Measurements from ENCODE around the gene TAX1BP1. TPM values are rescaled to one million over a fixed set of nuclear protein-coding genes. Genes with fewer than 3 reads are reported as not detected.

The TAX1BP1 gene
- total and polyA plus RNA-seq, 2 of the 13 experiments (the other 11 are each of a cell fraction or from before 2014, with no cell fraction given): 95.2 to 98.9 TPM

DNA sequence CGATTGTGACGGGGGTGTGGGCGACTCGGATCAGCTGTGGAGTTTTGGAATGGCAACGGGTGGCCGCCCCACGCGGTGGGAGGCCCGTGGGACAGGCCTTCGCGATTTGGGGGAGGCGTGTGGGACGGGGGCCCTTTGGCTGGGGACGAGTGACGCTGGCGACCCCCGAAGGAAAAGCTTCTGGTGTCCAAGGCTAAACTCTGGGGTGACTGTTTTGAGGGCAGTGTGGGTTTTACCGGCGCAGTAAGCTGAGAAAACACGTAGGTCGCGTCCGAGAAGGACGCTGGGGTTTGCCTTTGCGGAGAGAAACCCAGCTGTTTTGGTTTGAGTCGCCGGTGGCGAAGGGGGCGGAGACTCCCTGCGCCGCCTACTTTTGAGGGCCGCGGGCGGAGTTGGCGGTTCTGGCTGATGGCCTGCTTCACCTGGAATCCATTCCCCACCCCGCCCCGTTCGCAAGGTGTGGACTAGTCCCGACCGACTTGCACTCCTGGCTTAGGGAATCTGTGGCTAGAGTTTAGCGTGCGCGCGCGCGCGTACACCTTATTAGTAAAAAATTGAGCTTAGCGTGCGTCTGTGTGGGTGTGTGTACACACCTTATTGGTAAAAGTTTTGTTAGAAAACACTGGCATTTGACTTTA lies 606 bp downstream of the TAX1BP1 start (continued):
- TF ChIP-seq, protein P1, sequence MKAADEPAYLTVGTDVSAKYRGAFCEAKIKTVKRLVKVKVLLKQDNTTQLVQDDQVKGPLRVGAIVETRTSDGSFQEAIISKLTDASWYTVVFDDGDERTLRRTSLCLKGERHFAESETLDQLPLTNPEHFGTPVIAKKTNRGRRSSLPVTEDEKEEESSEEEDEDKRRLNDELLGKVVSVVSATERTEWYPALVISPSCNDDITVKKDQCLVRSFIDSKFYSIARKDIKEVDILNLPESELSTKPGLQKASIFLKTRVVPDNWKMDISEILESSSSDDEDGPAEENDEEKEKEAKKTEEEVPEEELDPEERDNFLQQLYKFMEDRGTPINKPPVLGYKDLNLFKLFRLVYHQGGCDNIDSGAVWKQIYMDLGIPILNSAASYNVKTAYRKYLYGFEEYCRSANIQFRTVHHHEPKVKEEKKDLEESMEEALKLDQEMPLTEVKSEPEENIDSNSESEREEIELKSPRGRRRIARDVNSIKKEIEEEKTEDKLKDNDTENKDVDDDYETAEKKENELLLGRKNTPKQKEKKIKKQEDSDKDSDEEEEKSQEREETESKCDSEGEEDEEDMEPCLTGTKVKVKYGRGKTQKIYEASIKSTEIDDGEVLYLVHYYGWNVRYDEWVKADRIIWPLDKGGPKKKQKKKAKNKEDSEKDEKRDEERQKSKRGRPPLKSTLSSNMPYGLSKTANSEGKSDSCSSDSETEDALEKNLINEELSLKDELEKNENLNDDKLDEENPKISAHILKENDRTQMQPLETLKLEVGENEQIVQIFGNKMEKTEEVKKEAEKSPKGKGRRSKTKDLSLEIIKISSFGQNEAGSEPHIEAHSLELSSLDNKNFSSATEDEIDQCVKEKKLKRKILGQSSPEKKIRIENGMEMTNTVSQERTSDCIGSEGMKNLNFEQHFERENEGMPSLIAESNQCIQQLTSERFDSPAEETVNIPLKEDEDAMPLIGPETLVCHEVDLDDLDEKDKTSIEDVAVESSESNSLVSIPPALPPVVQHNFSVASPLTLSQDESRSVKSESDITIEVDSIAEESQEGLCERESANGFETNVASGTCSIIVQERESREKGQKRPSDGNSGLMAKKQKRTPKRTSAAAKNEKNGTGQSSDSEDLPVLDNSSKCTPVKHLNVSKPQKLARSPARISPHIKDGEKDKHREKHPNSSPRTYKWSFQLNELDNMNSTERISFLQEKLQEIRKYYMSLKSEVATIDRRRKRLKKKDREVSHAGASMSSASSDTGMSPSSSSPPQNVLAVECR (CRISPR knock-in tag; IDR thresholded peaks at IDR 0.05; ENCODE audit: borderline replicate concordance): peak; percentile 85
- TF ChIP-seq HOXA7 (CRISPR knock-in tag; IDR thresholded peaks at IDR 0.05): no peak
- TF ChIP-seq ZNF546 (CRISPR knock-in tag; conservative IDR thresholded peaks at IDR 0.05): peak; percentile 38; the same call in 1 of the 2 replicates
- TF ChIP-seq PRDM10 (CRISPR knock-in tag; IDR thresholded peaks at IDR 0.05; ENCODE audit: low read depth): peak; percentile 88
- TF ChIP-seq FOXO4 (CRISPR knock-in tag; conservative IDR thresholded peaks at IDR 0.05): no peak
- no peak for TF ChIP-seq MIER2 (CRISPR knock-in tag; IDR thresholded peaks at IDR 0.05)
- TF ChIP-seq, protein P2, sequence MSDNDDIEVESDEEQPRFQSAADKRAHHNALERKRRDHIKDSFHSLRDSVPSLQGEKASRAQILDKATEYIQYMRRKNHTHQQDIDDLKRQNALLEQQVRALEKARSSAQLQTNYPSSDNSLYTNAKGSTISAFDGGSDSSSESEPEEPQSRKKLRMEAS (IDR thresholded peaks at IDR 0.05): peak; percentile 67
- 0 out of 2 replicates have a peak, but pooled peaks have one; percentile 6 for TF ChIP-seq ZNF547 (CRISPR knock-in tag; IDR thresholded peaks at IDR 0.05)
- no peak for TF ChIP-seq SP1 (IDR thresholded peaks at IDR 0.05)
- TF ChIP-seq SP1 (CRISPR knock-in tag; IDR thresholded peaks at IDR 0.05): peak; percentile 48; the same call in 1 of the 2 replicates
- TF ChIP-seq ZZZ3 (CRISPR knock-in tag; IDR thresholded peaks at IDR 0.05; ENCODE audit: borderline replicate concordance): peak; percentile 60; the same call in 1 of the 2 replicates
- TF ChIP-seq, protein P3, sequence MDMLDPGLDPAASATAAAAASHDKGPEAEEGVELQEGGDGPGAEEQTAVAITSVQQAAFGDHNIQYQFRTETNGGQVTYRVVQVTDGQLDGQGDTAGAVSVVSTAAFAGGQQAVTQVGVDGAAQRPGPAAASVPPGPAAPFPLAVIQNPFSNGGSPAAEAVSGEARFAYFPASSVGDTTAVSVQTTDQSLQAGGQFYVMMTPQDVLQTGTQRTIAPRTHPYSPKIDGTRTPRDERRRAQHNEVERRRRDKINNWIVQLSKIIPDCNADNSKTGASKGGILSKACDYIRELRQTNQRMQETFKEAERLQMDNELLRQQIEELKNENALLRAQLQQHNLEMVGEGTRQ (IDR thresholded peaks at IDR 0.05; ENCODE audit: low read depth, low read length): no peak
- TF ChIP-seq, protein P3 (CRISPR knock-in tag; IDR thresholded peaks at IDR 0.05; ENCODE audit: borderline replicate concordance): 0 out of 2 replicates have a peak, but pooled peaks have one; percentile 43
- no peak for TF ChIP-seq ZNF781 (CRISPR knock-in tag; IDR thresholded peaks at IDR 0.05; ENCODE audit: borderline replicate concordance, not compliant biosample characterization)
